HG02610 (cell line): ENCODE measurements around the gene GNE.
"Not testable (repeated sequence)": the region's sequence is repeated elsewhere in the genome, so short reads cannot be mapped to it uniquely, and the experiment has no call there.

Experiments used
- ATAC-seq: cut with Tn5 transposase; IDR thresholded peaks from one replicate; pipeline ENCODE4 v1.9.1; 2021; ENCODE audit warnings: mild to moderate bottlenecking, moderate library complexity; ENCODE audit not compliant: unreplicated experiment

GNE gene

DNA sequence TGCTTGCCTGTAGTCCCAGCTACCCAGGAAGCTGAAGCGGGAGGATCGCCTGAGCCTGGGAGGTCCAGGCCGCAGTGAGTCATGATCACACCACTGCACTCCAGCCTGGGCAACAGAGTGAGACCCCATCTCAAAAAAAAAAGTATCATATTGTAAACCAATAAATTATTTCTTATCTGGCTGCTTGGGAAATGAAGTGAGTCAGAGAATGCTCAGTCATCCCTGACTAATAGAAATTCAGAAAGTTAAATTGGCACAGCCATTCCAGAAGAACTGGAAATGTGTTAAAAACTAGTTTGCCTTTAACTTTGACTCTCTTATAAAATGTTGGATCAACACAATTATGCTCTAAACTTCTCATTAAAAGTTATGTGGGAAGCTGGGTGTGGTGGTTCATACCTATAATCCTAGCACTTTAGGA lies 9.8 kb upstream of the GNE start:
- ATAC-seq: no peak

DNA sequence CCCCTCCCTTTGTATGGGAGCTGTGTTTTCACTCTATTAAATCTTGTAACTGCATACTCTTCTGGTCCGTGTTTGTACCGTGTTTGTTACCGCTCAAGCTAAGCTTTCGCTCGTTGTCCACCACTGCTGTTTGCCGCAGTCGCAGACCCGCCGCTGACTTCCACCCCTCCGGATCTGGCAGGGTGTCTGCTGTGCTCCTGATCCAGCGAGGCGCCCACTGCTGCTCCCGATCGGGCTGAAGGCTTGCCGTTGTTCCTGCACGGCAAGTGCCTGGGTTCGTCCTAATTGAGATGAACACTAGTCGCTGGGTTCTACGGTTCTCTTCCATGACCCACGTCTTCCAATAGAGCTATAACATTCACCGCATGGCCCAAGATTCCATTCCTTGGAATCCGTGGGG lies 6.6 kb upstream of the GNE start:
- no peak for ATAC-seq

DNA sequence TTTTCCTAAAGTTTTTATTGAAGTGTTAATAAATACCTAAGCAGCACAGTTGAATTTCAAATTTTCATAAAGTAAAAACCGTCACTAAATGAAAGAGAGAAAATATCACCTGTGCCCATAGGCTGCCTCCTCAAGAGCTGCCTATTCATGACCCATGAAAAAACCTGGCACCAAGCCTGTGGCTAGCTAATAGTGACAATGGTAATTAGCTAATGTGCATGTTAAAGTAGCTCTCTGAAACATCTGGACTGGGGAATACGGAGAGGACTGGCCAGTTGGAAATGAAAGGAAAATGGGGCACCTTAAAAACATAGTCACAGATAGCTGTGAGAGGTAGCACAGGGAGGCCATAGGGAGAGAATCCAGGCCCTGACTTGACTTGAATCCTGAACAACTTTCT lies 5.4 kb upstream of the GNE start:
- ATAC-seq: no peak

DNA sequence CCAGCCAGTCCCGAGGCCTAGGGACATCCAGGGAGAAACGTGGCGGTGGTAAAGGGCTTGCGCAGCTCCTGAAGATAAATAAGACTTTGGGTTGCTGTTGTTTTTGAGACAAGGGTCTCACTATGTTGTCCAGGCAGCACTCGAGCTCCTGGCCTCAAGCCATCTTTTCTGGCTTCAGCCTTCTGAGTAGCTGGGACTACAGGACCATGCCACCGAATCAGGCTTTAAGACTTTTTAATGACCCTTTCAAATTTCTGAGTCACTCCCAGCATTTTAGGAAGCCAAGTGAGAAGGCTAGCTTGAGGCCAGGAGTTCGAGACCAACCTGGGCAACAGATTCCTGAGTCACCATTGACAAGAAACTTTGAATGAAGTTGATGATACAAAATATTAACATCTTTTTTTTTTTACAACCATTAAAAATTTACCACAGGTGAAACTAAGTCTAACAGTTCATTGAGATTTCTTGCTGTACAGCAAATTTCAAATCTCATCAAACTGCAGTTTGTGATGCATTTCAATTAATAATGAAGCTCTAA lies 817 bp upstream of the GNE start:
- ATAC-seq: no peak

DNA sequence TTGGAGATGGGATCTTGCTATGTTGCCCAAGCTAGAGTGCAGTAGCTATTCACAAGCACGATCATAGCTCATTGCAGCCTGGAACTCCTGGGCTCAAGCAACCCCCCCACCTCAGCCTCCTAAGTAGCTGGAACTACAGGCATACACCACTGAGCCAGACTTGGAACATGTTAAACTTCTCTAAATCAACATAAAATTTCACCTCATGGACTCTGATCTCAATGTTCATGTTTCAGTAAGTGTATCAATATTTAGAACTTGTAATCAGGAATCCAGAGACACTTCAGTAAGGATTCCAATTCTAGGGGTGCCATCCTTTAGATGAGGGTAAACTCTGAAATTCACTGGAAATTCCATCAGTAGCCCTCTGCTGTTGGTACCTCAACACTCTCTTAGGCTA lies 6.8 kb downstream of the GNE start:
- no peak for ATAC-seq

DNA sequence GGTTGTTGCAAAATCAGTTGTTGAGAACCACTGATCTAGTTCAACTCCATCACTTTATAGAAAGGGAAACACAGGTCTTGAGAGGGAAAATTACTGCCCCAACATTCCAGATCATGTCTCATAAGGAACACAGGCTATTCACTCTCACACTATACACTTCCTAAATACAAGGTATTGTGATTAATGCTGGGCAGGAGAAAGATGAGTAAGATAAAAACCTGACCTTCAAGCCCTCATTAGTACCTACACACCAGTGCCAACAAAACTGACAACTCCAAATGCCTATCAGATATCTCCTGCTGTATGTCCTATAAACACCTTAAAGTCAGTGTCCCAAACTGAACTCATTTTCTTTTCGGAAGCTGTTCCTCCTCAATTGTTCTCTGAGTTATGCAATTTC lies 8.2 kb downstream of the GNE start:
- ATAC-seq: no peak

DNA sequence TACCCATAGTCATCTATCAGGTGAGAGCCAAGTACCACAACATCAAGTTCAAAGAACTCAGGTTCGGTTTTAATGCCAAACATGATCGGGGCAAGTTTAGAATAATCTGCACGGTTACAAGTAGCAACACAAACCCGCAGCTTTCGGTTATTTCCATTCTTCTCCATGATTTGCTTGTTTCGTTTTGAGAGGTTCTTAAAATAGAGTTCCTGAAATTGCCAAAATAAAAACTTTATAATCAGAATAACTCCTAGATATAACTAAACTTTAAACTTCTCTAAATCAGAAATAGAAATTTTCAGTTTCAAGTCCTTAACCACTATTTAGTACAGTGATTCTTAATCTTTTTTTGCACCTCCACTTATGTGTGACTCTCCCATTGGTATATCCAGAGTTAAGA lies 9.1 kb downstream of the GNE start:
- ATAC-seq: no peak

DNA sequence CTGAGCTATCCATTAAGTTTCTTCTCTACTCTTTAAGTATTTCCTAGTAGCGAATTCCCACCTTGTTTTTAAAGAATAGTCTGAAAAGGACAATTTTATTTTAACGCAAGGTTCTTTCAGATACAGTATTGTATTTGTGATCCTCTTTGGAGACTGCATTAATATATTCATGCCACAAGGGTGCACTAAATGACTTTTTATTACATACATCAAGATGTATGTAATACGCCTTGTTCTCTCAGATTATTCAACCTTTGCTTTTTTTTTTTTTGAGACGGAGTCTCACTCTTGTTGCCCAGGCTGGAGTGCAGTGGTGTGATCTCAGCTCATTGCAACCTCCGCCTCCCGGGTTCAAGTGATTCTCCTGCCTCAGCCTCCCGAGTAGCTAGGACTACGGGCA lies 10.2 kb downstream of the GNE start:
- ATAC-seq: not testable (repeated sequence)

DNA sequence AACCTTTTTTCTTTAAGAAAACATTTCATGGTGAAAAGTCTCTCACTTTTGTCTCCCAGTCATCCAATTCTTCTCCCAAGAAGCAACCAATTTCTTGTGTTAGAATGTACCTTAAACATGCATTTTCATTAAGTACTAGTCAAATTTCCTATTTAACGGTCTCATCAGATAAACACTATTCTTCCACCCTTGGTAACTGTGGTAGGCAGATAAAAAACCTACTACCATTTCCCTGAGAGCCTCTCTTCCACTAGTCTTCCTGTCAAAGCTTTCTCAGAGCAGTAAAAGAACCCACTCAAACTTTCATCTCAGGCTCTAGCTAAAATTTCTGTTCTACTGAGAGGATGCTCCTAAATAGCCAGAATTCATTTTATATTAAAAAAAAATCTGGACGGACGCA lies 10.9 kb downstream of the GNE start:
- ATAC-seq: no peak

DNA sequence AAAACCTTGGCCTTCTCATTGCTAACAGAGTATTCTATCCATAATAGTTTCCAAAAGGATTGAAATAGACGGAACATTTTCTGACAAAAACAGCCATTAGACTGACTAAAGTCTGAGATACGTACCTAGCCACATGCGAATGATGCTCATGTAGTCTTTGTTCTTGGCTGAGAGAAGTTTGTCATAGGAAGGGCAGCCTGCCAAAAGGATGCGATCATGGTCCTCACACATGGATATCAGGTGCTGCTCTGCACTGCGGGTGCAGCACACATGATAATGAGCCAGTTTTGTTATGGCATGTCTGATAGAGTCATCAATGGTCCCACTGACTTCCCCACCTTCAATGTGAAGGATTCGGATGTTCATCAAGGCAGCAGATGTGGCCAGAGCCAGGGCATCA lies 12.3 kb downstream of the GNE start:
- no peak for ATAC-seq

DNA sequence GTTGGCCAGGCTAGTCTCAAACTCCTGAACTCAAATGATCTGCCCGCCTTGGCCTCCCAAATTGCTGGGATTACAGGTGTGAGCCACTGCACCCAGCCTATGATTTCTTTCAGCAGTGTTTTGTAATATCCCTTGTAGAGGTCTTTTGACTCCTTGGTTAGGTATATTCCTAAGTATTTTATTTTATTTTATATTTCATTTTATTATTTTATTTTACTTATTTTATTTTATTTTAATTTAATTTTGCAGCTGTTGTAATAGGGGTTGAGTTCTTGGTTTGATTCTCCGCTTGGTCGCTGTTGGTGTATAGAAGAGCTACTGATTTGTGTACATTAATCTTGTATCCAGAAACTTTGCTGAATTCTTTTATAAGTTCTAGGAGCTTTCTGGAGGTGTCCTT lies 18.6 kb downstream of the GNE start:
- not testable (repeated sequence) for ATAC-seq

DNA sequence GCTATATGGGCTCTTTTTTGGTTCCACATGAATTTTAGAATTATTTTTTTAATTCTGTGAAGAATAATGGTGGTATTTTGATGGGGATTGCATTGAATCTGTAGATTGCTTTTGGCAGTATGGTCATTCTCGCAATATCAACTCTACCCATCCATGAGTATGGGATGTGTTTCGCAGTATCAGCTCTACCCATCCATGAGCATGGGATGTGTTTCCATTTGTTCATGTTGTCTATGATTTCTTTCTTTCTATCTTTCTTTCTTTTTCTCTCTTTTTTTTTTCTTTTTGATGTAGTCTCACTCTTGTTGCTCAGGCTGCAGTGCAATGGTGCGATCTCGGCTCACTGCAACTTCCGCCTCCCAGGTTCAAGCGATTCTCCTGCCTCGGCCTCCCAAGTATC lies 19.0 kb downstream of the GNE start:
- ATAC-seq: not testable (repeated sequence)

DNA sequence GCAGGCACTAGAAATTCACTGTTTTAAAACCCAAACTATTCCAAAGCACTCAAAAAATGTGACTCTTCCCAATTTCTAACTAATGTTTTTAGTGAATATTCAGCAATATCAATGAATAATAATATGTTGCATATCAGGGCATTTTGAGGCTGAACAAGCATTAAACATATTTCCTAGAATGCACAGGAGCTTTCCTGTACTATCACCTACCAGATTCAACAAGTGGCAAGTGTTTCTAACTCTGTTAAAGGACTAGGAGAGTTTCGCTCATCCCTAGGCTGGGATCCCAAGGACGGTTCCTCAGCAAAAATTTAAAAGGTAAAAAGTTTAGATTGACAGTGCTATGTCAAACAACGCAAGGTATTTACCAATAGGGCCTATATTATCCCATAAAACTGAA lies 21.0 kb downstream of the GNE start:
- ATAC-seq: no peak

DNA sequence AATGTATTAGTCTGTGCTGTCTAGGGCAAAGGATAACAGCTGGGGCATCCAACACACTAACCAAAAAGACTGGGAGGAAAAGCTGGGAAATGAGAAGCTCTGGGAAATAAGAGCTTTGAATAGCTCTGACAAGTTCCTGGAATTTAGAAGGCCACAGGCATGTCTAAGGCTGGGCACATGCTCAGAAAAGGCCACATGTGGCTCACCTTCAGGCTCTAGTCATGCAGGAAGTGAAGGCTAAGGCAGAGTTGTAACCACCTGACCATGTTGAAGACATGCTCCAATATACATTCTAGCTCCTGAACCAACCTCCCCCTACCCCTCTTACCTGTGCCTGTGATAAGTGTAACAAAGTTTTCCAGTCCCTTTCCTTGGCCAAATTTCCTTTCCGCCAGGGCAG lies 35.8 kb downstream of the GNE start:
- no peak for ATAC-seq

DNA sequence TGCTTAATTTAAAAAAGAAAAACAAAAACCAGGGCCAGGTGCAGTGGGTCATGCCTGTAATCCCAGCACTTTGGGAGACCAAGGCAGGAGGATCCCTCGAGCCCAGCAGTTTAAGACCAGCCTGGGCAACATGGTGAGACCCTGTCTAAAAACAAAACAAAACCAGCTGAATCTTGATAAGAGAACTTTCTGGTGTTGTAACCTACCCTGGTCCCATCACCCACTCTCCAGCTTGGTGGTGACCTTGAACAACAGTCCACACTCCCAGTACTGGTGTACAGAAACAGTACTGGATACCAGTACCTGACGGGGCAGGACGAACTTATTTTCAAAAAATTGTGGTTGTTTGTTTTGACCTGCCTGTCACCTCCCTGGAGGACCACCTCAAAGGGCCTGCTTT lies 36.6 kb downstream of the GNE start:
- no peak for ATAC-seq

DNA sequence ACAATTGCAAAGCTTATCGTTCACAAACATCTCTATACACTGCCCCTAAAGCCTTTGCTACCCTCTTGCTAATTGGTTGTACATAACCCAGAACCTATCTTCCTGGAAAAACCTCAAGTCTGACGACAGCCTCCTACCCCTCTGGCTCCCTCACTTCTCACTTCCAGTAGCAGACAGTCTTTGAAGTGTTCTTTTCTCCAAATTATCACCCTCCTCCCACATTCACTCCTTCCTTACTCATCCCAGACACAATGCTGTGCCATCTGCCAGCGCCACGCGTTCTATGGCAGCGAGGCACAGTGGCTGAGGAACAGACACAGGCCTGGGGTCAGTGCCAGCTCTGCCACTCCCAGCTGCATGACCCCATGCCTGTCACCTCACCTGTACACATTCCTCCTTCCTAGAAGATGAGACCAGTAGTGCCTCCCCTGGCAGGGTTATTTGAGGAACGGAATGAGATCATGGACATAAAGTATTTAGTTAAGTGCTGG lies 39.8 kb downstream of the GNE start:
- no peak for ATAC-seq

DNA sequence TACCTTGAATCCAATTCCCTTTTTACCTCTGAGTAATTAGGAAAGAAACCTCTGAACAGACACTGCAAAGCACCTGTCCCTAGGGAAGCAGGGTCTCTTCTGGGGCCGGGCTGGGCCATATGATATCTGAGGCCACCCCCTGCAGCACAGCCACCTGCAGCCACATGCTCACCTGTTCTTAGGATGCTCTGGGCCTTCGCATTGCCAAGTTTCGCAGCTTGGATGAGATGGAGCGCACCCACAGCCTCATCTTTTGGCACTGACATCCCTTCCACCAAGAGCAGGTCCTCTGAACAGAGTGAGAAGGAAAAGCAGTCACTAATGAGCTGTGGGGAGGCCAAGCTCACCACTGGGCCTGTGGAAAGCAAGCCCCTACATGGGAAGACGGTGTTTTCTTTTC lies 40.2 kb downstream of the GNE start:
- no peak for ATAC-seq

DNA sequence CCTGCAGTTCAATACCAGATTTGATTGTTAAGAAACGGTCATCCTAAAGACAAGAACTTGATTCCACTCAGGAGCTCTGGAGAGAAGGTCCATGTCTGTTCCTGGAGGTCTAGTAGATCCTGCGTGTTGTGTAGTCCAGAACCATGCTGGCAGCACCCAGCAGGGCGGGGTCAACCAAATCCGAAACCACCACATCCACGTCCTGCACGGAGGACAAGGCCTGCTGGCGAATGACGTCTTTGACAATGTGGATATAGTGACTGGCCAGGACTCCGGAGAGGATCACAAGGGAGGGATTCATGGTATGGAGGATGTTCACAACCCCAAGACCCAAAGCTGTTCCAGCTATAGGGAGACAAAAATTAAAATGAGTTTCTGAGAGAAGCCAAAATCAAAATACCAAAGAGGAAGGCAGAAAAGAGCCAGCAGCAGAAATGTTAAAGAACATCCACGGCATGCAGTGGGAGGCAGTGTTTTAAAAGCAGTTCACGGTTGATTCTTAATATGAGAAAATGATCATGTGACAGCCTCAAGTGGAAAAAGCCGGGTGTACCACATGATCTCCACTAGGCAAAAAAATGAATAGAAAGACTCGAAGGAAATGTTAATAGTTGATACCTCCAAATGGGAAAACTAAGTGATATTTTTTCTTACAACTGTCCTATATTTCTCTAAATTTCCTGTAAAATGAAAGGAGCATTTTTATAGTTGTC lies 40.8 kb downstream of the GNE start:
- ATAC-seq: no peak

DNA sequence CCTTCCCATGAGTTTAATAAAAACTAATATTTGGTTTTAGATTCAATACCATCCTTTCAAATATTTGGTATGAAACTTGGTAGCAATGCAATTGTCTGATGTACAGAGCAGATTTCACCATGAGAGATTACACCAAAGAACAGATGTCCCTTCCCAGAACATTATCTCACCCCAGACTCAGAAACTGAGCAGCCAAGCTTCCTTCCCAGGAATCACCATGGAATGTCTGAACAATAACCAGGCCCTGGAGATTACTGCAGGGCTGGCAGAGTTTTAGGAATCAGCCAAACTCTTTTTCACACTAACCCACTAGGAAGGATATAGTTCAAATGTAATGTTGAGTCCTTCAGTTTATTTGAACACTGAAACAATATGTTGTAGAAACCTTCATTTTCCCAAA lies 43.7 kb downstream of the GNE start:
- ATAC-seq: no peak

DNA sequence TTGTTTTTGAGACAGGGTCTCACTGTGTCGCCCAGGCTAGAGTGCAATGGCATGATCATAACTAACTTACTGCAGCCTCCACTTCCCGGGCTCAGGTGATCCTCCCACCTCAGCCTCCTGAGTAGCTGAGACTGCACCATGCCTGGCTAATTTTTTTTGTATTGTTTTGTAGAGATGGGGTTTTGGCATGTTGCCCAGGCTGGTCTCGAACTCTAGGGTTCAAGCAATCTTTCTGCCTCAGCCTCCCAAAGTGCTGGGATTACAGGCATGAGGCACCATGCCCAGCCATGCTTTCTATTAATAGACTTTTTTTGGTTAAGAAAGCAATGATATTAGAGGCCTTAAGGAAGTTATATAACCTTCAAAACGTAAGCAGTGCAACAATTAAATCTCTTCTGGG lies 44.3 kb downstream of the GNE start:
- no peak for ATAC-seq

DNA sequence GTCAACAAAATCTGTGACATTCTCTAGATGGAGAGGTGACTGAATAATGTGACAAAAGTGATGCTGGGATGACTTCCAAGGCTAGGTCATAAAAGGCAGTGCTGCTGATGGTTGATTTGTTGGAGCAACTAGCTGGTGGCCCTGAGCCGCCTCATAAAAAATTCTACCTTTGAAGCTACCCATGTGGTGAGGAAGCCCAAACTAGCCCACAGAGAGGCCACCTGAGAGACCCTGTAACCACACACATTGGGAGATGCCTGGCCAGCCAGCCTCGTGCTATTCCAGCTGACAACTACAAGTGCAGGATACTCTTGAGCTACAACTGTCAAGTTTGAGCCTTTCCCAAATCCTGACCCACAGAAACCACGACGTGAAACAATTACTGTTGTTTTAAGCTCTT lies 44.9 kb downstream of the GNE start:
- ATAC-seq: no peak

DNA sequence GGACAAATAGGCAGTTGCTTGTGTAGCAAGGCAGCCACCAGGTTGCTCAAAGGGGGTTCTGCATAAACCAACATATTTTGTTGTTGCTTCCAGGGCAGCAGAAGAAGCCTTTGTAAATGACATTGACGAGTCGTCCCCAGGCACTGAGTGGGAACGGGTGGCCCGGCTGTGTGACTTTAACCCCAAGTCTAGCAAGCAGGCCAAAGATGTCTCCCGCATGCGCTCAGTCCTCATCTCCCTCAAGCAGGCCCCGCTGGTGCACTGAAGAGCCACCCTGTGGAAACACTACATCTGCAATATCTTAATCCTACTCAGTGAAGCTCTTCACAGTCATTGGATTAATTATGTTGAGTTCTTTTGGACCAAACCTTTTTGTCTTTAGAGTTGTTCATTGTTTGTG lies 46.7 kb downstream of the GNE start:
- no peak for ATAC-seq

DNA sequence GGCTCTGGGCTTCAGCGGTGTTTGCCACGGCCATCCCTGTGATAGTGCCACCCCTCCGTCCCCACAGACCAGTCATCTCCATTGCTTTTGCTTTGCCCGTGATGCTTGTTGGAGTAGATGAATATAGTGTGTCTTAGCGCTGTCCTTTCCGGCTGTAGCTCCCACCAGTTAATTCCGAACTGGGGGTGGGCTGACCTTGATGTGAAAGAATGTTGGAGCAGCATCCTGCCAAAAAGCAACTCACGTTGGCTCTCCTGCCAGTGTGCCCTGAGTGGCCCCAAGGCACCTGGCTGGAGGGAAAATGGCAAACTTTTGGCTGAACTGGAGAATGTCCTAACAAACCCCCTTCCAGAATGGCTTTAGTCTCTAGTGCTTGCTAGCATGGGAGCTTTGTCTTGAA lies 47.5 kb downstream of the GNE start:
- no peak for ATAC-seq
